Suprapubic skin (tissue), 3 donors: ENCODE results near the gene SLC27A6.

Source experiments
- EP300 ChIP-seq: sonication (generic); formaldehyde crosslinking; IDR thresholded peaks from one replicate; pipeline ENCODE4 v1.6.1; 2017; ENCODE audit warnings: antibody characterized with exemption
- TF ChIP-seq, protein P1 (sequence below), 2 donors: fragments of 200-600 bp in 1 of 2; fragments of 450-650 bp in 1 of 2; sonication (generic) in 1 of 2; IDR thresholded peaks; one replicate each; pipeline ENCODE4 v1.5.1; 2016 to 2019; ENCODE audit warnings: antibody characterized with exemption in 2 of 2, mild to moderate bottlenecking in 1 of 2, moderate library complexity in 1 of 2

DNA sequence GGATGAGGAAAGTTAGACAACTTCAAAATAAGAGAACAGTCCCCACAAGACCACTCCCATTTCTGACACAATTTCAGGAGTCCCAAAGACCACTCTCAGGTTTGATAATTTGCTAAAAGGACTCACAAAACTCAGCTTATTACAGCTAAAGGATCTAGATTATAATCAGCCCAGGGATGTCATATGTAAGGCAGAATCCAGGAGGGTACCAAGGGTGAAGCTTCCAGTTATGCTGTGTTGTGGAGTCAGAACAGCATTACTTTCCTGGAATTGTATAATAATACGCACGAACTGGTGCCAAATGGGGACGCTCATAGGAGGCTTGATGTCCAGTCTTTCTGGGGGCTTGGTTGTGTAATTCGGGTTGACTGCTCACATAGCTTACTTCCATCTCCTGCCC lies 55.4 kb downstream of the SLC27A6 start:
- TF ChIP-seq, protein P1, sequence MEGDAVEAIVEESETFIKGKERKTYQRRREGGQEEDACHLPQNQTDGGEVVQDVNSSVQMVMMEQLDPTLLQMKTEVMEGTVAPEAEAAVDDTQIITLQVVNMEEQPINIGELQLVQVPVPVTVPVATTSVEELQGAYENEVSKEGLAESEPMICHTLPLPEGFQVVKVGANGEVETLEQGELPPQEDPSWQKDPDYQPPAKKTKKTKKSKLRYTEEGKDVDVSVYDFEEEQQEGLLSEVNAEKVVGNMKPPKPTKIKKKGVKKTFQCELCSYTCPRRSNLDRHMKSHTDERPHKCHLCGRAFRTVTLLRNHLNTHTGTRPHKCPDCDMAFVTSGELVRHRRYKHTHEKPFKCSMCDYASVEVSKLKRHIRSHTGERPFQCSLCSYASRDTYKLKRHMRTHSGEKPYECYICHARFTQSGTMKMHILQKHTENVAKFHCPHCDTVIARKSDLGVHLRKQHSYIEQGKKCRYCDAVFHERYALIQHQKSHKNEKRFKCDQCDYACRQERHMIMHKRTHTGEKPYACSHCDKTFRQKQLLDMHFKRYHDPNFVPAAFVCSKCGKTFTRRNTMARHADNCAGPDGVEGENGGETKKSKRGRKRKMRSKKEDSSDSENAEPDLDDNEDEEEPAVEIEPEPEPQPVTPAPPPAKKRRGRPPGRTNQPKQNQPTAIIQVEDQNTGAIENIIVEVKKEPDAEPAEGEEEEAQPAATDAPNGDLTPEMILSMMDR (IDR thresholded peaks at IDR 0.05), result no peak
- no peak for TF ChIP-seq EP300
